HepG2 (cell line): Measurements from ENCODE around the gene CATSPERE. TPM values are rescaled to one million over a fixed set of nuclear protein-coding genes. Genes with fewer than 3 reads are reported as not detected.
A peak's percentile ranks its signal among the peaks of the same experiment; 100 is the strongest.

Experiments
- ATF3 ChIP-seq: sonication (generic); formaldehyde crosslinking; IDR thresholded peaks from 2 replicates; pipeline ENCODE4 v1.4.0; 2020; ENCODE audit warnings: missing genetic modification reagents
- BORCS8-MEF2B ChIP-seq: sonication (generic); formaldehyde crosslinking; IDR thresholded peaks from 2 replicates; pipeline ENCODE4 v1.8.0; 2022; ENCODE audit warnings: mild to moderate bottlenecking, missing genetic modification reagents
- FOSL2 ChIP-seq: sonication (generic); formaldehyde crosslinking; IDR thresholded peaks from 2 replicates; pipeline ENCODE4 v1.4.0; 2020; ENCODE audit warnings: missing genetic modification reagents
- HDAC1 ChIP-seq: sonication (generic); formaldehyde crosslinking; IDR thresholded peaks from 2 replicates; pipeline ENCODE4 v1.5.1; 2020; ENCODE audit warnings: mild to moderate bottlenecking, missing genetic modification reagents
- JUNB ChIP-seq: sonication (generic); formaldehyde crosslinking; IDR thresholded peaks from 2 replicates; pipeline ENCODE4 v1.8.0; 2022; ENCODE audit warnings: missing genetic modification reagents, mild to moderate bottlenecking, borderline replicate concordance
- MIER2 ChIP-seq: IDR thresholded peaks from 2 replicates; pipeline ENCODE4 v1.6.1; 2016; ENCODE audit warnings: missing biosample characterization, missing genetic modification reagents
- MYC ChIP-seq: sonication (generic); formaldehyde crosslinking; IDR thresholded peaks from 2 replicates; pipeline ENCODE4 v1.9.0; 2021; ENCODE audit warnings: missing genetic modification reagents, borderline replicate concordance
- SIX1 ChIP-seq: sonication (generic); formaldehyde crosslinking; IDR thresholded peaks from 2 replicates; pipeline ENCODE4 v1.4.0; 2020; ENCODE audit warnings: missing genetic modification reagents, borderline replicate concordance
- SRSF1 ChIP-seq: fragments of 200-400 bp; formaldehyde crosslinking; optimal IDR thresholded peaks from 2 replicates; pipeline ENCODE3; 2017; ENCODE audit warnings: mild to moderate bottlenecking, low read depth, low read length, moderate library complexity
- TBL1XR1 ChIP-seq: fragments of 150-350 bp; IDR thresholded peaks from 2 replicates; pipeline ENCODE4 v1.6.1; 2014; ENCODE audit warnings: borderline replicate concordance, low read length; ENCODE audit not compliant: partially characterized antibody
- ZBTB49 ChIP-seq: sonication (generic); formaldehyde crosslinking; IDR thresholded peaks from 2 replicates; pipeline ENCODE4 v1.4.0; 2020; ENCODE audit warnings: missing genetic modification reagents, borderline replicate concordance
- ZNF547 ChIP-seq: sonication (generic); formaldehyde crosslinking; IDR thresholded peaks from 2 replicates; pipeline ENCODE4 v1.5.1; 2020; ENCODE audit warnings: mild to moderate bottlenecking, missing genetic modification reagents
- ZNF550 ChIP-seq: sonication (generic); formaldehyde crosslinking; IDR thresholded peaks from 2 replicates; pipeline ENCODE4 v1.4.0; 2020; ENCODE audit warnings: mild to moderate bottlenecking, missing genetic modification reagents, borderline replicate concordance
- ZNF615 ChIP-seq: sonication (generic); formaldehyde crosslinking; IDR thresholded peaks from 2 replicates; pipeline ENCODE4 v1.5.0; 2020; ENCODE audit warnings: mild to moderate bottlenecking, missing genetic modification reagents, borderline replicate concordance
- ZSCAN21 ChIP-seq: sonication (generic); formaldehyde crosslinking; IDR thresholded peaks from 2 replicates; pipeline ENCODE4 v1.8.0; 2022; ENCODE audit warnings: mild to moderate bottlenecking, missing genetic modification reagents, moderate library complexity, borderline replicate concordance
- polyA plus RNA-seq, 8 experiments: library from polyadenylated mRNA; depleted of rRNA in 3 of 8; stranded (reverse) in 7 of 8; unstranded in 1 of 8; fragments of >200 nt; fragmentation: Illumina TruSeq in 4 of 8; extraction: Trizol in 4 of 8; gene quantifications; 2 replicates each; pipeline versions ENCODE4 v1.2.1 to v1.2.3, GENCODE V29; 2011 to 2016; ENCODE audit warnings: low read depth in 4 of 8, missing spikeins in 1 of 8, mixed read lengths in 1 of 8; ENCODE audit not compliant: insufficient read depth in 1 of 8
- total RNA-seq, 5 experiments: library from RNA; depleted of rRNA; stranded (reverse); fragments of >200 nt; fragmentation: Illumina TruSeq; extraction: Trizol; gene quantifications; 2 replicates each; pipeline ENCODE4 v1.2.3, GENCODE V29; 2016; ENCODE audit warnings: low read depth in 1 of 5
- TF ChIP-seq, protein P1 (sequence below): sonication (generic); formaldehyde crosslinking; IDR thresholded peaks from 2 replicates; pipeline ENCODE4 v1.5.0; 2020; ENCODE audit warnings: missing genetic modification reagents
- TF ChIP-seq, protein P2 (sequence below): sonication (generic); formaldehyde crosslinking; IDR thresholded peaks from 2 replicates; pipeline ENCODE4 v1.4.0; 2020; ENCODE audit warnings: mild to moderate bottlenecking, missing genetic modification reagents
- TF ChIP-seq, protein P3 (sequence below): sonication (generic); formaldehyde crosslinking; IDR thresholded peaks from 2 replicates; pipeline ENCODE4 v1.8.0; 2023; ENCODE audit warnings: mild to moderate bottlenecking, missing genetic modification reagents

CATSPERE gene
- total and polyA plus RNA-seq, 2 of the 13 experiments (the other 11 are each of a cell fraction or from before 2014, with no cell fraction given): 0.34 to 0.51 TPM

- TF ChIP-seq TBL1XR1 (no peak), SIX1 (CRISPR knock-in tag) (no peak), ZNF550 (CRISPR knock-in tag) (no peak), BORCS8-MEF2B (no peak; the same call in 1 of the 2 replicates), ZNF615 (CRISPR knock-in tag) (no peak), MIER2 (CRISPR knock-in tag) (no peak), JUNB (CRISPR knock-in tag) (no peak), ZNF547 (peak; percentile 68), SRSF1 (no peak), FOSL2 (CRISPR knock-in tag) (no peak; the same call in 1 of the 2 replicates), HDAC1 (peak; percentile 49; the same call in 1 of the 2 replicates), ZBTB49 (CRISPR knock-in tag) (no peak), ATF3 (CRISPR knock-in tag) (0 out of 2 replicates have a peak, but pooled peaks have one; percentile 17), MYC (CRISPR knock-in tag) (peak; percentile 81; the same call in 1 of the 2 replicates), ZSCAN21 (CRISPR knock-in tag) (0 out of 2 replicates have a peak, but pooled peaks have one; percentile 38)
- TF ChIP-seq, protein P1, sequence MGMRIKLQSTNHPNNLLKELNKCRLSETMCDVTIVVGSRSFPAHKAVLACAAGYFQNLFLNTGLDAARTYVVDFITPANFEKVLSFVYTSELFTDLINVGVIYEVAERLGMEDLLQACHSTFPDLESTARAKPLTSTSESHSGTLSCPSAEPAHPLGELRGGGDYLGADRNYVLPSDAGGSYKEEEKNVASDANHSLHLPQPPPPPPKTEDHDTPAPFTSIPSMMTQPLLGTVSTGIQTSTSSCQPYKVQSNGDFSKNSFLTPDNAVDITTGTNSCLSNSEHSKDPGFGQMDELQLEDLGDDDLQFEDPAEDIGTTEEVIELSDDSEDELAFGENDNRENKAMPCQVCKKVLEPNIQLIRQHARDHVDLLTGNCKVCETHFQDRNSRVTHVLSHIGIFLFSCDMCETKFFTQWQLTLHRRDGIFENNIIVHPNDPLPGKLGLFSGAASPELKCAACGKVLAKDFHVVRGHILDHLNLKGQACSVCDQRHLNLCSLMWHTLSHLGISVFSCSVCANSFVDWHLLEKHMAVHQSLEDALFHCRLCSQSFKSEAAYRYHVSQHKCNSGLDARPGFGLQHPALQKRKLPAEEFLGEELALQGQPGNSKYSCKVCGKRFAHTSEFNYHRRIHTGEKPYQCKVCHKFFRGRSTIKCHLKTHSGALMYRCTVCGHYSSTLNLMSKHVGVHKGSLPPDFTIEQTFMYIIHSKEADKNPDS: no peak
- TF ChIP-seq, protein P2, sequence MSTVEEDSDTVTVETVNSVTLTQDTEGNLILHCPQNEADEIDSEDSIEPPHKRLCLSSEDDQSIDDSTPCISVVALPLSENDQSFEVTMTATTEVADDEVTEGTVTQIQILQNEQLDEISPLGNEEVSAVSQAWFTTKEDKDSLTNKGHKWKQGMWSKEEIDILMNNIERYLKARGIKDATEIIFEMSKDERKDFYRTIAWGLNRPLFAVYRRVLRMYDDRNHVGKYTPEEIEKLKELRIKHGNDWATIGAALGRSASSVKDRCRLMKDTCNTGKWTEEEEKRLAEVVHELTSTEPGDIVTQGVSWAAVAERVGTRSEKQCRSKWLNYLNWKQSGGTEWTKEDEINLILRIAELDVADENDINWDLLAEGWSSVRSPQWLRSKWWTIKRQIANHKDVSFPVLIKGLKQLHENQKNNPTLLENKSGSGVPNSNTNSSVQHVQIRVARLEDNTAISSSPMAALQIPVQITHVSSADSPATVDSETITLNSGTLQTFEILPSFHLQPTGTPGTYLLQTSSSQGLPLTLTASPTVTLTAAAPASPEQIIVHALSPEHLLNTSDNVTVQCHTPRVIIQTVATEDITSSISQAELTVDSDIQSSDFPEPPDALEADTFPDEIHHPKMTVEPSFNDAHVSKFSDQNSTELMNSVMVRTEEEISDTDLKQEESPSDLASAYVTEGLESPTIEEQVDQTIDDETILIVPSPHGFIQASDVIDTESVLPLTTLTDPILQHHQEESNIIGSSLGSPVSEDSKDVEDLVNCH (CRISPR knock-in tag): no peak
- TF ChIP-seq, protein P3, sequence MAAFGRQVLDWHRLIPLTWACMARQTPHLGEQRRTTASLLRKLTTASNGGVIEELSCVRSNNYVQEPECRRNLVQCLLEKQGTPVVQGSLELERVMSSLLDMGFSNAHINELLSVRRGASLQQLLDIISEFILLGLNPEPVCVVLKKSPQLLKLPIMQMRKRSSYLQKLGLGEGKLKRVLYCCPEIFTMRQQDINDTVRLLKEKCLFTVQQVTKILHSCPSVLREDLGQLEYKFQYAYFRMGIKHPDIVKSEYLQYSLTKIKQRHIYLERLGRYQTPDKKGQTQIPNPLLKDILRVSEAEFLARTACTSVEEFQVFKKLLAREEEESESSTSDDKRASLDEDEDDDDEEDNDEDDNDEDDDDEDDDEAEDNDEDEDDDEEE (CRISPR knock-in tag): no peak
These were observed 9.5 kb upstream of the CATSPERE start, which contains the start of gene ADSS2 (continued) for GRCh38 chr1:244451539-244451950.
